Astrocyte (in vitro differentiated cells and primary cell): Measurements from ENCODE around the gene TOLLIP.

Source experiments
- EZH2 ChIP-seq: IDR thresholded peaks from 2 replicates; pipeline ENCODE4 v1.6.1; 2012; ENCODE audit warnings: mild to moderate bottlenecking, low read length, inconsistent platforms; ENCODE audit not compliant: insufficient read depth
- TF ChIP-seq, protein P1 (sequence below): IDR thresholded peaks from 2 replicates; pipeline ENCODE4 v1.5.1; 2011; ENCODE audit warnings: low read depth, mild to moderate bottlenecking, inconsistent platforms, low read length, moderate library complexity; ENCODE audit not compliant: insufficient read depth

DNA sequence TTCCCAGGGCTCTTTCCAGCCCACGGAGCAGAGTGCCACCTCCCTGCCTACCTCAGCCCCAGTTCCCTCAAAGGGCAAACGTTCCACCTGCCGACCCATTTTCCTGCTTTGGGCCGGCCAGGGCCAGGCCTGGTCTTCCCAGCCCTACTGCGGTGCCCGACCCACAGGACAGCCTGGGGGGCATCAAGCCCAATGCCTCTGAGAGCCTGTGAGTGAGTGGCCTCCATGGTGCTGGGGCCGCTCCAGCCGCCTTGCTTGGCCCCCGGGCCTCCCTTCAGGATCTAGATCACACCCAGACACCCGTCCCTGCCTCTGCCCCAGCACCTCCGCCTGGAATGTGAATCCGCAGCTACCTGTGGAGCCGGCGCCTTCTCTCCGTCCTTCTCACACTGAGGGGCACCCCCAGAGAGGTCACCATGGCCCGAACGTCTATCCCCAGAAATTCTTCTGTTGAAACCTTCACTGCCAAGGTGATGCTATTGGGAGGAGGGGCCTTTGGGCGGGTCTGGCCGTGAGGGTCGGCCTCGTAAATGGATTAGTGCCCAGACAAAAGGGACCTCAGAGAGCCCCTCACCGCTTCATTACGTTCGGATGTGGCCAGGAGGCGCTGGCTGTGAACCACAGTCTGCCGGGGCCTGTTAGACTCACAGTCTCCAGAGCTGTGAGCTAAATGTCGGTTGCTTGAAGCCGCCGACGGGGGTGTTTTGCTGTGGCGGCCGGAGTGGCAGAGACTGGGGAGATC lies 44.1 kb upstream of the TOLLIP start:
- TF ChIP-seq, protein P1, sequence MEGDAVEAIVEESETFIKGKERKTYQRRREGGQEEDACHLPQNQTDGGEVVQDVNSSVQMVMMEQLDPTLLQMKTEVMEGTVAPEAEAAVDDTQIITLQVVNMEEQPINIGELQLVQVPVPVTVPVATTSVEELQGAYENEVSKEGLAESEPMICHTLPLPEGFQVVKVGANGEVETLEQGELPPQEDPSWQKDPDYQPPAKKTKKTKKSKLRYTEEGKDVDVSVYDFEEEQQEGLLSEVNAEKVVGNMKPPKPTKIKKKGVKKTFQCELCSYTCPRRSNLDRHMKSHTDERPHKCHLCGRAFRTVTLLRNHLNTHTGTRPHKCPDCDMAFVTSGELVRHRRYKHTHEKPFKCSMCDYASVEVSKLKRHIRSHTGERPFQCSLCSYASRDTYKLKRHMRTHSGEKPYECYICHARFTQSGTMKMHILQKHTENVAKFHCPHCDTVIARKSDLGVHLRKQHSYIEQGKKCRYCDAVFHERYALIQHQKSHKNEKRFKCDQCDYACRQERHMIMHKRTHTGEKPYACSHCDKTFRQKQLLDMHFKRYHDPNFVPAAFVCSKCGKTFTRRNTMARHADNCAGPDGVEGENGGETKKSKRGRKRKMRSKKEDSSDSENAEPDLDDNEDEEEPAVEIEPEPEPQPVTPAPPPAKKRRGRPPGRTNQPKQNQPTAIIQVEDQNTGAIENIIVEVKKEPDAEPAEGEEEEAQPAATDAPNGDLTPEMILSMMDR: no peak
- TF ChIP-seq EZH2: no peak
